CD4-positive, alpha-beta T cell treated with Interleukin-6 at 100 ng/mL for 8 hours (primary cell): ENCODE results near the gene RER1.

Experiments used
- DNase-seq: peaks from one replicate; pipeline ENCODE4 v3.0.0-alpha.2; 2020; ENCODE audit warnings: mixed read lengths, low spot score

Gene RER1

DNA sequence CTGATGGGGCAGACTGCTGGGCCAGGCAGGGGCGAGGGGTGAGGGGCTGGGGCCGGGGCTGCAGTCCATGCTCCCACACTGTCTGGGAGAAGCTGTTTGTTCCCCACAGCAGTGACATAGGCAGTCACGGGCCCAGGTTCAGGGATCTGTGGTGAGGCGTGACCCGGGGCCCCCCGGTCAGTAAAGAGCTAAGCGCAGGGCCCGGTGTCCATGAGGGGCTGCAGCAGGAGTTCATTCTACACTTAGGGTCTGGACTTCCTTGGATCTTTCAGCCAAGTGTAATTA is 16.3 kb downstream of the RER1 start:
- DNase-seq: no peak

DNA sequence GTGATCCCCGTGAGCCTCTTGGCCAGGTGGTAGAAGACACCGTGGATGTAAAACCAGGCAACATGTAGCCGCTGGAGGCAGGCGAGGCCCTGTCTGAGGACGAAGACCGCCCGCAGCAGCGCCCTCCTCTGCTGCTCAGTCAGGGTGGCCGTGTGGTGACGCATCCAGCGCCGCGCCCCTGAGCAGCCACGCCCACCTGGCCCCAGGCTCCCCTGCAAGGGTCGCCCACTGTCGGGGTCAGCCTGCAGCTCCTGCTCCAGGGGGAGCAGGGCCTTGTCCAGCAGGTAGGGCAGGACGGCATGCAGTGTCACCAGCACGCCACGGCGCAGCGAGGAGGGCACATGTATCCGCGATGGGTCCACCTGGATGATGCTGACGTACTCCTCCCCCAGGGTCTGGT is 16.8 kb downstream of the RER1 start:
- DNase-seq: no peak

DNA sequence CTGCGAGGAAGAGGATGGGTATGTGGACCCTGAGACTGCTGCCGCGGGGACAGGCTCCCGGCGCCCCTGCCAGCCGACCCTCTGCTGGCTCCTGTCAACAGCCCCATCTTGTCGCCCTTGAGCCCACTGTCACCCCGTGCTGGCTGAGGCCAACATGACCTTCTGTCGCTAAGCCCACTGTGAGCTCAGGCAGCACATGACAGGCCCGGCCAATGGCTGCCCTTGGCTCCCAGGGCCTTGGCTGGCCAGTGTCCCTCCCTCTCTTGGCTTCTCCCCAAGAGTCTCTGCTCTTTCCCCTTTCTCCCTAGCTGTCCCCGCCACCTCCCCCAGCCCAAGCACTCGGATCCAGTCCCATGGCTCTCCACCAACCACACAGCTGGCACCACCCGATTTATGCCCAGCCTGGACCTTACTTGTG is 17.2 kb downstream of the RER1 start:
- no peak for DNase-seq

DNA sequence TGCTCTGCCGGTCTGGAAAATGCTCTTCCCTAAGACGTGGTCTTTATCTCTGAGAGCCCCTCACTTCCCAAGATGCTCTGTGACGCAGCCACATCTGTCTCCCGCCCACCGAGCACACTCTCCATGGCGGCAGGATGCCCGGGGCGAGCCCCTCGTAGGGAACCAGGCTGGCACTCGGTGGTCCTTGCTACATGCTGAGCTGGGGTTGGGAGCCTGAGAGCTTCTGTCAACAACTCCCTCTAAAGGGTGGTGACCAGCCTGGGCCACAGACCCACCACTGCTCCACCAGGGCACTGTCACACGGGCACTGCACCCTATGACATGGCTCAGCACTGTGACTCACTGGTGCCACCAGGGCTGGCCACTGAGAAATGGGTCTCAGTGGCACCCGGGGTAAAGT is 18.1 kb downstream of the RER1 start:
- no peak for DNase-seq

DNA sequence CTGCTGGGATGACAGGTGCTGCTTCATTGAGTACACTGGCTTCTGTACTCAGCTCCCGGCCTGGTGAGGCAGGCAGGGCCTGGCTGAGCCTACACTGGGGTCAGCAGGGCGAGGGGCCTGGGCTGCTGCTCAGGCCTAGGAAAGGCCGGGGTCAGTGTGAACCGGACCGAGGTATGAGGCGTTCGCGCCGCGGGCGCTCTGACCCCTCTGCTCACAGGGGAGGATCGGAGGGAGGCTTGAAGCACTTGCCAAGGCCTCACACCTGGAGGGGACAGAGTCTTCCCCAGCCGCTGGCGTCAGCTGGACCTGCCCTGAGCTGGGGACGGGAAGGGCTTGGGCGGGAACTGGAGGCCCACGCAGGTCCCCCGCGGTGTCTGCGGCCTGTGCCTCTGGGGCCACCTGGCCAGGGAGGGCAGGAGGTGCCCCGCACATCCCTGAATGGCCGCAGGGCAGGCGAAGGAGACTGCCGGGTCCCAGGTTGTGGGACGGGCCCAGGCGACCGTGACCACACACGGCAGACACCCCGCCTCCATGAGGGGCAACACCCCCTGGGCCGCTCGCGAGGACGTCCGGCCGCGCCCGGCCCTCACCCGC is 20.3 kb downstream of the RER1 start:
- peak; percentile 15 for DNase-seq

DNA sequence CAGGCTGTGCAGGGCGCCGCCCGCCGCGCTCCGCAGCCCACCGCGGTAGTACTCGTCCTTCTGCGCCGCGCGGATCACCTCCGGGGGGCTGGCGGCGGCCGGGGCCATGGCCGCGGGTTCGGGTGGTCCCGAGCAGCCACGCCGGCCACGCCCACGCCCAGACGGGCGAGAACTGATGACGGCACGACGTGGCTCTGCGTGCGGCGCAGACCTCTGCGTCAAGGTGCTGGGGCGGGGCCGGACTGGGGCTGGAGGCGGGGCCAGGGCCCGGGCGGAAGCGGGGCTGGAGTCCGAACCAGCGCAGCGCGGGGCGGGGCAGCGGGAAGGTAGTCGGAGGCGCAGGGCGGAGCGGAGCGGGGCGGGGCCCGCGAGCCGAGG is 20.7 kb downstream of the RER1 start, which contains the start of gene PEX10:
TSS of gene PEX10 (minus strand) at position 170 of the 378 bp plus-strand sequence. CDS start at position 108, 62 bp downstream.
- DNase-seq: peak; percentile 98

DNA sequence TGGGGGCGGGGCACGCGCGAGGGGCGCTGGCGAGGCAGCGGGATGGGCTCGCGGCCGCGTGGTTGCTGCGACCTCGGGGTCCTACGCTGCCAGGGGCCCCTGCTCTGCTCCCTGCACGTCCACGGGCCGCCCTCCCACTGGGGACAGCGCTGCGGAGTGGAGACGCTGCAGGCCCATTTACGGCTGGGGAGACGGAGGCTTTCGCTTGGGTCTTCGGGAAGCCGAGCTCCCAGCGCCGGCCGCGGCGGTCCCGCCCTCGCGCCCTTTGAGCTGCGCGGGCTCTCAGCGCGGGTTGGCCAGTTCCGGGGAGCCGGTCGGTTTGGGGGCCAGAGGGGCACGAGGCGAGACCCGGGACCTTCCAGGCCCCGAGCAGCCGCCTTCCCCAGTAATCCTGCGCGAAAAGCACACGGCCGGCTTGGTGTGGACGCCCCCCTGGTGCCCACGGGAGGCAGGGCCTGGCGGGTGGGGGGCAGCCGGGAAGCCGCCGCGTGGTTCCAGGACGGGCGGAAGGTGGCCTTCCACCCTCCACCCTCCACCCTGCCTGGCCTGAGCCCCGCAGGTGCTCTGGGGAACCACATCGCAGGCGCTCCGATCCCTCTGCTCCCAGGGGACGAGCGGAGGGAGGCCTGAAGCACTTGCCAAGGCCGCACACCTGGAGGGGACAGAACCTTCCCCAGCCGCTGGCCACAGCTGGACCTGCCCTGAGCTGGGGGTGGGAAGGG is 21.3 kb downstream of the RER1 start:
- DNase-seq: no peak

DNA sequence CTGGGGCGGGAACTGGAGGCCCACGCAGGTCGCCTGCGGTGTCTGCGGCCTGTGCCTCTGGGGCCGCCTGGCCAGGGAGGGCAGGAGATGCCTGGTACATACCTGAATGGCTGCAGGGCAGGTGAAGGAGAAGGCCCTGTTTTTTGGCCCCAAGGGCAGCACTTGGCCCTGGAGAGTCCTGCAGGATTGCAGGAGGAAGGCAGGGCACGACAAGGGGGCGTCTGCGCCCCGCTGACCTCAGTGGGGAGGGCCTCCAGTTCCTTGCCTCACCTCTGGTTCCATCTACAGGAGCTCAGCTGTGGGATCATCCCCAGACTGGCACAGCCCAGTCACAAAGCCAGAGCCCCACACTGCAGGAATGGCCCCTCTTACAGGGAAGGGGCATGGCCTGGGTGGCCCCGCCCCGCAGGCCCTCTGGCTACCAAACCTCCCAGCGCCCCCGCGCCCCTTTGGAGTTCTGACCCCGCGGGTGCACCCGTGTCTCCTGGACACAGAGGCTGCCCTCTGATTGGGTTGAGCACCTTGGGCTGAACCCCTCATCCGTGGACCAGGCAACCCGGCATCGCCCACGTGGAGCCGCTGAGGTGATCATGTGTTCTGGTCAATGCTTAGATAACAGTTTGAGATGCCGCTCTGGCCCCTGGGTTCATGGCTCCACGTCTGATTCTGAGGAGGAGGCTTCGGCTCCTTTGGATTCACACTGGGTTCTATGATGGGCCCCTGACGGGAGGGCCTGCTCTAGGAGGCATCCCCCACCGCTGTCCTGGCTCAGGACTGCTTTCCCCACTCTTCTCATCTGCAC is 22.1 kb downstream of the RER1 start:
- no peak for DNase-seq

DNA sequence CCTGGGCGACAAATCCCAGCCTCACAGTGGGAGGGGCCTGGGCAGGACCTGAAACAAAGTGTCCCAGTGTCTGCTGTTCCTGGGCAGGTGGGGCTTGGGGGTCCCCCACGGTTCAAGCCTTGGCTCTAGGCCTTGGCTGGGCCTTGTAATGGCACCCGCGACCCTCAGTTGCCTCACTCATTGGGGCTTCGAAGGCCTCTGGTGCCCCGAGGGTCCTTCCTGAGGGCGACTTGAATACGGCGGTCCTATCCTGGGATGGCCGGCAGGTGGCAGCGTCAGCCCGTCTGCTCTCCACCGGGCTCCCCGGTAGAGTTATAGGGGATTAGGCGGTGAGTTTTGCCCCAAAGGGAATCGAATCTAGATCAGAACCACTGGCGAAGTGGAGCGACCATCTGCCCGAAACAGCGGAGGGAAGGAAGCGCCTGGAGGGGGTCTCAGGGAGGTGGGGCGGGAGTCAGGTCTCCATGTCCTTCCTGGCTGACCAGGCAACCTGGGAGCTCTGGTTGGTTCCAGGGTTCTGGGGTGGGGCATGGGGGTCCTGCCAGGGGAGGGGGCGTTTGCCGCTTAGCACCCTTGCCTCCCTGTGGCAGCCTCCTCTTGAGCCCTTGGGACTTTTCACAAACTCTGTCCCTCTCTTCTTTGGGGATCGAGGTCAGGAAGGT is 22.8 kb downstream of the RER1 start:
- DNase-seq: peak; percentile 82

DNA sequence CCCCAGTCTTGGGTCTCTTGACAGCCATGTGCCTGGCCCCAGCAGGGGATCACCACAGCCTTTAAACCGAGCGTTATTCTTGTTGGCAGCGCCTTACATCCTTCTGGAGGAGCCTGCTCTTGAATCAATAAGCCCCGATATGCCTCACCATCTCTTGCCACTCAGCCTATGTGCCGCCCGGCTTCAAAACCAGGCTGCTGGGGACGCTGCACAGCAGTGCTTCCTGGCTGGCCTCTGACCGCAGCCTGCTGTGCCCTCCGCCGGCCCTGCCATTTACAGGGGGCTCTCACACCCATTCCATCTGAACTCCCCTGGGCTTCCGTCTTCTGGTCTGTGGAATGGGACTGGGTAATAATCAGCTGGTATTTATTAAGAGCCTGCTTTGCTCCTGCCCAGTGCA is 23.7 kb downstream of the RER1 start:
- DNase-seq: no peak

DNA sequence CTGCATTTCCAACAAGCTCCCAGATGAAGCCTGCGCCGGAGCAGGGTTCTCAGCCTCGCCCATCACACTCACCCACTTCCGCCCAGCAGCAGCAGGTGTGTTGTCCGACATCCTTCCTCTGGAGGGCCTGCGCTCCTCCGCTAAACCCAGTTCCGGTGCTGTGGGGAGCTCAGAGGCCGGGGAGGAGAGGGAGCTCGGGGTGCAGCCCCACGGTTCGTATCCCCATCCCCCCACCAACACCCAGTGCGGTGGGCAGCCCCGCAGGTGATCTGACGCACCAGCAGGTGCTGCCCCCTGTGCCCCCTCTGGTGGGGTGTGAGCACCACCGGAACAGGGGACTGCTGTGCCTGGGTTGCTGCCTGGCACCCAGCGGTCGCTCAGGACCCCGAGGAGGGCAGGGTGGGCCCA is 24.2 kb downstream of the RER1 start:
- DNase-seq: peak; percentile 62

DNA sequence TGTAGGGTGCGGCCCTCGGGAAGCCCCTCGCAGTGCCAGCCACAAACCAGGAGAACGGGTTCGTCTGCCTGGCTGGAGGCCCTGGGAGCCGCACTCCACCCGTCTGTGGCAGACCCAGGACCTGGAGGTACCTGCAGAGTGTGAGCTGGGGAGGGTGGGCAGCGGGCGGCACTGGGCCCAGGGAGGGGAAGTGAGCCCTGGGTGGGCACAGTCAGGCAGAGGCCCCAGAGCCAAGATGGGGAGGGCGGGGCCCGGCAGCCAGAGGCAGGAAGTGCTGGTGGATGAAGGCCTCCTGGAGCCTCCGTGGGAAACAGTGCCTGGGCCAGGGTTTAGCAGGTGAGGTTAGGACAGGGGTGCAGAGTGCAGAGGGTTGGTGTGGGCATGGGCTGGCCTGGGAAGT is 24.8 kb downstream of the RER1 start:
- peak; percentile 42 for DNase-seq

DNA sequence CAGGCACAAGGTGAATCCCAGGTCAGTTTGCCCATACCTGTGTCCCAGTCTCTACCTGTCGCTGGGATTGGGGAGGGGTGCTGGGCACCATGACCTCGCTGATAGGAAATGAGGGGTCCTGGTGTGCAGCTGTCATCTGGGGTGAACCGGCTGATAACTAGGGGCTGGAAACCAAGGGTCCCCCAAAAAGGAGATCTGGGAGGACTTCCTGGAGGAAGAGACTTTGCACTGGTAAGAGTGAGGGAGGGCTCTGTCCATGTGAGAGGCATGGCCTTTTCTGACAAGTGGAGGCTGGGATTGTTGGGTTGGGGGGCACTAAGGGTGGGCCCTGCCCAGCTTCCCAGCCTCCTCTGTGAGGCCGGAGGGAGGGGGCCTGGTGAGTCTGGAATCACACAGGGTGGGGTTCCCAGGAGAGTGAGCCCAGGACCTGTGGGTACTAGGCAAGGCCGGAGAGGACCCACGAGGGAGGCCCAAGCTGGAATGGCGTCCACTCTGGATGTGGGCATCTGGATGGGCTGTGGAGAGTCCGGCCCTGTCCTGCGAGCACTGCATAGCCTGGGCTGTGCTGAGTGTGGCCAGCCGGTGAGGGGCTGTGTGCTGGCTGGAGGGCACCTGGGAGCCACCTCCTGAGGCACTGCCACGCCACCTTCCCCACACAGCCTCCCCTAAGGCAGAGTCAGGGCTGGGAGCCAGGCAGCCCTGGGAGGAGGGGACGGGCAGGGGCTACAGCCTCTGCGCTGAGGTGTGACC is 25.6 kb downstream of the RER1 start:
- no peak for DNase-seq

DNA sequence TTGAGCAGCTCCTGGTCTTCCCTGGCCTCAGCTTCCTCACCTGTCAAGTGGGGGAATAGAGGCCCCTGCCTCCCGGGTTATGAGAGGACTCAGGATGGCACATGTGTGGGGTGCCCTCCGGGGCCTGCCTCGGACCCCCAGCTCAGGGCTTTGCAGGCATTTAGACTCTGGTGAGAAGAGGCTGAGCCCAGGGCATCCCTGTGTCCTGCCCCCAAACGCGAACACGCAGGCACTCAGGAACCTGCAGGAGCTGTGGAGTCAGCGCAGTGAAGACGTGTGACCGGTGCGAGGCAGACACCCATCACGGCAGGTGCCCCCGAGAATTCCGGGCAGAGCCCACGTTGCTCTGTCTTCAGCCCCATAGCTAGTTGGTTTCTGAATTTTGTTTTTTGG is 26.2 kb downstream of the RER1 start:
- no peak for DNase-seq

DNA sequence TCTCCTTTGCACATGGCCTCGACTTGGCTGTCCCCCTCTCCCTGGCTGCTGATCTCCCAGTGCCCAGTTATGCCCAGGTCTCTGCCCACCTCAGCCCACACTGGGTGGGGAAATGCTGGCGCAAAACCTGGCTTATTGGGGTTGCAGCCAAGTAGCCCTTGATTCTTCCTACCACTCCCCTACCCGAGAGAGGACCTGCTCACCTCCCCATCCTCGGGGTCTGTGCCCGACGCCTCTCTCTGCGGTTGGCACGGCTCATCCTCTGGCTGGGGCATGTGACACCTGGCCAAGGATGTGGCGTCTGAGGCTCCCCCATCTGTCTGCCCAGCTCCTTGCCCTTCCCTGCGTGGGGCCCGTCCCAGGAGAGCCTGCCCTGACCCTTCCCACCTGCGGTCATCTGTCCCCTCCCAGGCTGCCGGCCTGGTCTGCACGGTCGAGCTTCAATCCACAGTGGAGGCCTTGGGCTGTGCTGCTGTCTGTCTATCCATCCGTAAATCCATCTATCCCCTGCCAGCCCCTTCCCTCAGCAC is 27.2 kb downstream of the RER1 start:
- DNase-seq: no peak

DNA sequence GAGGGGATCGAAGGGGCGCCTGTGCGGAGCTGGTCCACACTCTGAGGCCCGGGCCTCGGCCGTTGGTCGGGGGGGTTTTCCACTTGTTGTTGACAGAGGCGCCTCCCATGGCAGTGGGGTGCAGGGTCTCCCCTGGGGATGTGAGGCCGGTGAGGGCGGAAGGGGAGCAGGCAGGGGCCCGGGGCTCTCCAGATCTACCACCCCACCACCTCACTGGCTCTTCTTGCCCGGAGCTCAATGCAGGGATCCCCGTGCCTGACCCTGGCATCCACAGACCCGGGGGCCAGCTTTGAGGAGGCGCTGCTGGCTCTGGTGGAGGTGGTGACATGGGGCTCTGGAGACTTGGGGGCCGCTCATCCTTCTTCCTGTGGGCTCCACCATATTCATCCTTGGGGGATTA is 27.8 kb downstream of the RER1 start:
- DNase-seq: no peak

DNA sequence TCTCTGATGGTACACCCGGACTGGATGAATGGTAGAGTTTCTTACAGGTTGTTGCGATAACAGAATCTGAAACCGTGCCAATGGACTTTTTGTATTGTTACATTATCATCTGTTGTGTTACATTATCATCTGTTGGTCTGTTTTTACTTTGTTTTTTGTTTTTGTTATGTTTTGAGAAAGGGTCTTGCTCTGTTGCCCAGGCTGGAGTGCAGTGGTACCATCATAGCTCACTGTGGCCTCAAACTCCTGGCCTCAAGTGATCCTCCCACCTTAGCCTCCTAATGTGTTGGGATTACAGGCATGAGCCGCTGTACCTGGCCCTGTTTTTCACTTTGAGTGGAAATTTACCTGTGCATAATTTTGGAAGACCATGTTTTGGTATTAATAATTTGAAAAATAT is 30.9 kb downstream of the RER1 start:
- DNase-seq: no peak

DNA sequence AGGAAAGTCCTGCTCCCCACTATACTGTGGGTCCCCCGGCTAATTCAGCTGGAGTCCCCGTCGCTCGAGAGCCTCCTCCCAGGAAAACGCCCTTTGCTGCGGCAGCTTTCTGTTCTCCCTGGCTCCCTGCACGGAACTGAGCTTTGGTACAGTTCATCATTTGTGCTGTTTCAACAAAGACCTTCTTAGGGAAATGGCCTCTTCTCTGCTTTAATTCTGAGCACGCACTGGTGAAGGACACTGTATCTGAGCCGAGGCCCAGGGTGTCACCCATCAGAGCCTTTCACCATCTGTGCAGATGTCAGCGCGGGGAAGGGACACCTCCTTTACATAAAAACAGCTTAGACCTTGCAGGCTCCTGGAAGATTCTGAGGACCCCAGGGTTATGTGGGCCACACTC is 34.3 kb downstream of the RER1 start:
- DNase-seq: no peak

DNA sequence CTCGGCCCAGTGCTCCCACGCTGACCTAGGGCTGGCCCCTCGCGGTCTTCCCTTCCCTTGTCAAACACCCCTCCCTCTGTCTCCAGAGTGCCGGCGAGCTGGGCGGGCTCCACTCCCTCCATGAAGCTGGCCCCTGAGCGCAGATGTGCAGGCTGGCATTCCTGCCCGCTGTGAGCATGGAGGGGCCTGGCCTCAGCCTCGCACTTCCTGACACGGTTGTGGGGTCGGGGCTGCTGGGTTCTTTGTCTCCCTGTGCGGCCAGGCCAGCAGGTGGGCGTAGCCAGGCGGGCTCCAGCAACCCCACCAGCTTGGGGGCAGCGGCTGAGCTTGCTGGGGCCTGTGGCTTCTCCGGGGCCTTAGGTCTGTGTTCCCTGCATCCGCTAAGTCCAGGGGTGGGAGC is 34.9 kb downstream of the RER1 start:
- no peak for DNase-seq

DNA sequence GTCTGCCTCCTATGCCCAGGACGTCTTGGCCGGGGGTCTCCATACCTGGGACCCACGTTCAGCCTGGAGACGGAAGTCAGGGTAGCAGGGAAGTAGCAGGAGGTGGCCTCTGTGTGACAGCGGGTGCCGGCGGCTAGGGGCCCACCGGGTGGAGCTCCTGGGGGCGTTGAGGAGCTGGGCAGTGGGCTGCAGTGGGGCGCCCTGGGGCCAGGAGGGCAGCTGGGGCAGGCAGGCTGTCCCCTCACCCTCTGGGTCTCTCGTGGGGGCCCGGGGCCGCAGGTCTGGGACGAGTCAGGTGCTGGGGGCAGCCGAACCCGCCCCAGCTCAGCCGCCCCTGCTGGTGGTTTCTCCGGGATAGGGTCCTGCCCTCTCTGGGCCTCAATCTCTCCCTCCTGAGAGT is 35.4 kb downstream of the RER1 start:
- no peak for DNase-seq

DNA sequence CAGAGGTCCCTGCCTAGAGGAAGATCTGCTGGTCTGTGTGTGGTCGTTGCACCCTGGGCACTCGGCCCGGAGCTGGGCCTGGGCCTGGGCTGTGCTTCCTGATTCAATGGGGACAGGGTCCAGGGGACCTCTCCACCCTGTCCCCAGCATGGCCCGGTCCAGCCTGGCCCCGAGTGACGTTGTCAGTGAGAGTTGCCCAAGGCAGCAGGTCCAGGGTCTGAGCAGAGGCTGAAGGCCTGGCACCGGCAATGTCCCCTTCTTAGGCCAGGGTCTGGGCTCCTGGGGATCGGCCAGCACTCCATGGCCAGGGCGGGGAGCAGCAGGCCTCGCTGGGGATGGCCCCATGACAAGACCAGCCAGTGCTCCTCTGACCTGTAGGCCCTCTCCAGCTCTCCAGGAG is 36.3 kb downstream of the RER1 start:
- DNase-seq: no peak

DNA sequence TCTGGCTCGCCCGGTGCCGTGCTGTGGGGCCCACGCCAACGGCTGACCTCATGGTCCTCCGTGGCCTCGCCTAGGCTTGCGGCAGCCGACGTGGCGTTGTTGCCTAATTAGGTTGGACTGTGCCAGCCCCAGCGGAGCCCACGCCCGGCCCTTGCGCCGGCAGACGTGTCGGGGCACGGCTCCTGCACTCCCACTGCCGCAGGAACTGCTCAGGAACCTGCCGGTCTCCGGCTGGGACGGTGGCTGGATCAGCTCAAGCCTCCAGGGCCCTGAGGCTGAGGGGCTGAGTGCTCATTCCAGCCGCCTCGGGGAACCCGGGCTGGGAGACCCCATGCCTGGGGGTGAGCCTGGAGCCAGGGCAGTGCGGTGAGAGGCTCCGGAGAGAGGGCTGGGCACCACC is 36.8 kb downstream of the RER1 start:
- DNase-seq: no peak
